Activated T-helper 1 cell treated with anti-CD3 and anti-CD28 coated beads, Interleukin-2, amount 50 U/mL, for 16 hours (primary cell): ENCODE measurements around the gene TRAPPC3.
A peak's percentile ranks its signal among the peaks of the same experiment; 100 is the strongest.

Experiments
- DNase-seq, 2 donors: peaks; one replicate each; pipeline ENCODE4 v3.0.0-alpha.2; 2020; ENCODE audit warnings: low read depth in 1 of 2, low spot score in 1 of 2

Gene TRAPPC3

DNA sequence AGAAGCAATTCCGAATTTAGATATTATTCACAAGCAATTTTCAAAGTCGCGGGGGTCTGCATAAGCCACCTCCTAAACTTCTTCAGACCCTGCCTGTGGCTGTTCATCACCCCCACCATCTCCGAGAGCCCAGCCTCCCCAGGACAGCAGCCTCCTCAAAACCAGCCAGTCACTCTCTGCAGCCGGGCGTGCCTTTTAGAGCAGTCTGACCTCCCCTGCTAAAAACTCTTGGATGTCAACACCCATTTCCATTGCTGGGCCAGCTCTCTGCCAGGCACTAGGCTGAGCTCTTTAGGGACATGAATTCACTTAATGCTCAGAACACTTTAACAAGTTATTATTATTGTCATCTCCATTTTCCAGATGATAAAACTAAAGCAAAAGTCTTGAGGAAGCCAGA lies 48.9 kb downstream of the TRAPPC3 start:
- DNase-seq = no peak

DNA sequence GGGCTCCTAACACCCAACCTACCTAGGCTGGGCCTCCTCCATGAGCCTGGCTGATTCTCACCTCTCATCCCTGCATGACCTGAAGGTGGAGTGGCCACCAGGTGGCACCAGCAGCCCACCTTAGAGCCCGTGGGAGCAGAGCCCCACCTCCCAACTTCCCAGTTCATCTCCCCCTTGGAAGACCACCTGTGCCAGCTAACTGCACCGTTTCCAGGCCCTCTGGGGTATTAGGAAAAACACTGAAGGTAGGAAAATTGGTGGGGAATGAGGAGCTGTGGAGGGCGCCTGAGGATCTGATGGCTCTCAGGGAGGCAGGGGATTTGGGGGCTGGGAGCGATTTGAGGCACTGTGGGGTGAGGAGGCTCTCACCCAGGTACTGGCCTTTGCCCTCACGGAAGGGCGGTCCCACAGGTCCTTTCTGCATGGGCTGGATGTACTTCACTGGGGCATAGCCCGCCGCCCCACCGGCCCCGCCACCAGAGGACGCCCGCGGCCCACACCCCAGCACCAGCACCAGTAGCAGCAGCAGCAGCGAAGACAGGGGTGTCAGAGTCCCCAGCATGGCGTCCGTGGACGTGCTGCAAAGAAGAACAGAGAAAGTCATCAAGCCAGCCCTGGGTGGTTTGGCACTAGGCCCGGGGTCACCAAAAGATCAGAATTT lies 49.5 kb downstream of the TRAPPC3 start:
- DNase-seq = peak; percentile 56

GRCh38 chr1:36098650-36099365 lies 50.5 kb downstream of the TRAPPC3 start:
- DNase-seq = no peak

GRCh38 chr1:36097693-36098585 lies 51.3 kb downstream of the TRAPPC3 start:
- DNase-seq = no peak

DNA sequence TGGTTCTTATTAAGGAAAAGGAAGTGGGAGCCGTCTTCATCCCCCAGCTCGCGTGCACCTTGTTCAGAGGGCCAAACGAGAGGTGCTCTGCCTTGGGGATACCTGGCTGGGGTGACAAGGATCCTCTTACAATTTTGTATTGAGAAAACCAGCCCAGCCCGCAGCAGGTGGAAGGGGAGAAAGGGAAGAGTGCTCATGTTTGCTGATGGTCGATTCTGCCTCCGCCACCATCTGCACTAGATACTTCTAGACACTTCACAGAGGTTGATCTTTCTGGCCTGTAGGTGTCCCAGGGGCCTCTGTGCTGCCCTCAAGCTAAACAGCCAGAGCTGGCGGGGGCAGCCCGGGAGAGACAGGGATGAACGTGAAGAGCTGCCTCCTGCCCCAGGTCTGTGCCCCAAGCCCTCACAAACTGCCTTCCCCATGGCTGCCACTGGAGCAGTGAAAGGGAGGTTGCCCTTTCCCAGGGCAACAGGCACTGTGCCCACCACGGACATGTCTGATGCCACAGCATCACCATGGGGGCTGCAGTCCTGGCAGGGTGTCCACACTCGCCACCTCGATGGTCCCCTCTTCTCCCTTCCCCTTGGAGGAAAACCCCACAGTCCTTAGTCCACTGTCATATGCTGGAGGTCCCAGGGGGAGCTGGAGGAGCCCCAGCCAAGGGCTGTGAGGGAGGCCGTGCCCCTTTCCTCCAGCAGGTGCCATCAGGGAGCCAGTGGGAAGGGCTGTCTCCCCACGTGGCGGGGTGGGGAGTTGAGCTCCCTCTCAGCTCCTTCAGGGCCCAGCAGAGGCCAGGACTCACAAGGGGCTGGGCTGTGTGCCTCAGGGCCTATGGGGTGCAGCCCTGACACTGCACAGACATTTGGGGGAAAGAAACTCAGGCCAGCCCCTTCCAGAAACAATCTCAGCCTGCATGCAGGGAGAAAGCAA lies 52.5 kb downstream of the TRAPPC3 start:
- DNase-seq = no peak

DNA sequence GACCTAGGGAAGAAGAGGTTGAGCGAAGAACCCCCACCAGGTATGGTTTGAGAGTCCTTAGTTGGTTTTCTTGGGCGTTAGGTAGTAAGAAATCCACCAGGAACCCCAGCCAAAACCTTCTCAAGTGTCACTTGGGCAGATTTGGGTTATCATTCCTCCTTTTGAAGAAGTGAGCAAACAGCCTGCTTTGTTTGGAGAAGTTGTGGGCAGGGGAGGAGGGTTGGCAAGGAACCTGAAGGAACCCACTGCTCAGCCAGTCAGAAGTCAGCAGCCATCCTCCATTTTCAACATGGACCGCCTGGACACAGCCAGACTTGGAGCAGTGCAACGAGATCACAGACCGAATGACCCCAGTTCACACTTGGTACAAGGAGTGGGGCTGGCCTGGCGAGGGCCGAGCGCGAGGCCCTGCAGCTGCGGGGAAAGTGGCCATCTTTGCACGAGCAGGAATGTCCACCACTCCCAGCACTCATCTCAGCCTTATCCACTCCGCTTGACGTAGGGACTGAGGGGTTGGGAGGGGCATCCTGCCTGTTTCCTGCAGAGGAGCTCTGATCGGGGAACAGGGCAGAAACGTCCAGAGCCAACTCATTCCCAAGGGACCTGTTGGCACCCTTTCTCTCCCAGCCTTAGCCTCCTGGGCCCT lies 53.4 kb downstream of the TRAPPC3 start:
- DNase-seq = no peak

DNA sequence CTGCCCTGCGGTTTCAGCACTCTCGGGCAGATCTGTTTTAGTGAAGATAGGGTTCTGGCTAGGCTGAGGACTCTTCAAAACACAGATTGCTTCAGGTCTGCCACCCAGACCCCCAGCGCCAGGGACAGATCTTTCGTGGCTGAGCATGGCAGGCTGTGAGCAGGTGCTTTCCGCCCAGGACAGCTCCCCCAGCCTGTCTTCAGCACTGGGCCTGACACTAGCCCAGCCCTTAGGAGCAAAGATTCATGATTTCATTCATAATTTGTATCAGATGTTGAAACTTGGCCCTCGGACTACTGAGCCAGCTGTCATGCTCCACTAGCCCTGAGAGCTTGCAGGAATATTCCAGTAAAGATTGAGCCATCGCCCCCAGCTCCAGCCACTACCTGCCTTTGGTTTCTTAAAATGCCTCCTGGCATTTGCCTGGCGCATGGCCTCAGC lies 54.6 kb downstream of the TRAPPC3 start:
- DNase-seq = no peak

GRCh38 chr1:36093929-36094328 lies 55.4 kb downstream of the TRAPPC3 start:
- no peak for DNase-seq

GRCh38 chr1:36093226-36093625 lies 56.1 kb downstream of the TRAPPC3 start:
- no peak for DNase-seq

DNA sequence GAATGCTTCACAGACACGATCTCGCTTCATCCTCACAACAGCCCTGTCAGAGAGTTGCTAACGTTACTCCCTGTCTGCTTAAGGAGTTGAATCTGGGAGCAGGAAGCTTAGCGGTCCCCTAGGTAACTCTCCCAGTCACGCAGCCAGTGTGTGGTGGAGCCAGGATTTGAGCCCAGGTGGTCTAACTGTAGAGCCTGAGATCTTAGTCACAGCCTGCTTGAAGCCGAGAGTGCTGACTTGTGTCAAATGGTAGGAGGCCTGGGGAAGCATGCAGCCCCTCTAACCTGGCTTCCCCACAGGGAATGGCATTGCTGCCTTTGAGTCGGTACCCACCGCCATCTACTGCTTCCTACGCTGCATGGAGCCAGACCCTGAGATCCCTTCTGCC lies 56.5 kb downstream of the TRAPPC3 start:
- DNase-seq = no peak

DNA sequence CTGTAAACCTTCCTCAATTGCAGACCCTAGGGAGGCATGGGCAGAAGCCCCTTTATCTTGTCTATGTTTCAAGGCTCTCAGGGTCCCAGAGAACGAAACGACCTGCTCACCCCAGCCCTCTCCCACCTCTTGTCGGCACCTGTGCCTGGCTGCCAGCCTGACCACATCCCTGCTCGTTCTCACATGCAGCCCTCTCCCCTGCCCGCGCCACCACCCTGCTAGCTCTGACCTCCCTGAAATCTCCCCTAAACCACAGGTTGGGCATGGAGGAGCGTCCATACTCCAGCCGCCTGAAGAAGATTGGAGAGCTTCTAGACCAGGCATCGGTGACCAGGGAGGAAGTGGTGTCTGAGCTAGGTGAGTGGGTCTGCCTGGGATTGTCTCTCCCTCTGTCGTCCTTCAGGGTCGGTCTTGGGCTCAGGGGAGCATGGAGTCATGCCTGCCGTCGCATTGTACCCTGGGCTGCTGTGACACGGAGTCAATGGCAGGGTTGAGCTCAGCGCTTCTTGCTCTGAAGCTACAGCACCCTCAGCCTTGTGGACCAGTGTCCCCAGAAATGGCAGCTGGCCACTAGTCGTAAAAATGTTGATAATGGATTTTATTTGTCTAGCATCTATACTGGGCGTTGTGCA lies 57.0 kb downstream of the TRAPPC3 start:
- DNase-seq = no peak

DNA sequence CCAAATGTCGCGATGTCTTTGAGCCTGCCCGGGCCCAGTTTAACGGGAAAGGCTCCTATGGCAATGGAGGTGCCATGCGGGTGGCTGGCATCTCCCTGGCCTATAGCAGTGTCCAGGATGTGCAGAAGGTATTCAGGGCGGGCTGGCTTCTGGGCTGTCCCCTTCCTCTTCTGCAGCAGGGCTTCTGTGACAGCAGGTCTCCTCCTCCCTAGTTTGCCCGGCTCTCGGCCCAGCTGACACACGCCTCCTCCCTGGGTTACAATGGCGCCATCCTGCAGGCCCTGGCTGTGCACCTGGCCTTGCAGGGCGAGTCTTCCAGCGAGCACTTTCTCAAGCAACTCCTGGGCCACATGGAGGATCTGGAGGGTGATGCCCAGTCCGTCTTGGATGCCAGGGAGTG lies 57.6 kb downstream of the TRAPPC3 start:
- no peak for DNase-seq

DNA sequence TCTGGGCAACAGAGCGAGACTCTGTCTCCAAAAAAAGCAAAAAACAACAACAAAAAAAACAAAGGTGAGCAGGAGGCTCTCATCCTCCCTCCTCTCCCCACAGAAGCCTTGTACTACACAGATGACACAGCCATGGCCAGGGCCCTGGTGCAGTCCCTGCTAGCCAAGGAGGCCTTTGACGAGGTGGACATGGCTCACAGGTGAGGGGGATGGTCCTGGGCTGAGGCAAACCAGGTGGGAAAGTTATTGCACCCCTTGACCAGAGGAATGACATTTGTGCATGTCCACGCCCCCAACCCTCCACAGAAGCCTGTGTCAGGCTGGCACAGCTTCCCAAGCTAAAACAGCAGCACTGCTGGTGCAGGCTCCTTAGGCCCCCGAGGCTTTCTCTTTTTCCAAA lies 58.1 kb downstream of the TRAPPC3 start:
- no peak for DNase-seq

GRCh38 chr1:36089393-36090121 lies 59.7 kb downstream of the TRAPPC3 start:
- no peak for DNase-seq

DNA sequence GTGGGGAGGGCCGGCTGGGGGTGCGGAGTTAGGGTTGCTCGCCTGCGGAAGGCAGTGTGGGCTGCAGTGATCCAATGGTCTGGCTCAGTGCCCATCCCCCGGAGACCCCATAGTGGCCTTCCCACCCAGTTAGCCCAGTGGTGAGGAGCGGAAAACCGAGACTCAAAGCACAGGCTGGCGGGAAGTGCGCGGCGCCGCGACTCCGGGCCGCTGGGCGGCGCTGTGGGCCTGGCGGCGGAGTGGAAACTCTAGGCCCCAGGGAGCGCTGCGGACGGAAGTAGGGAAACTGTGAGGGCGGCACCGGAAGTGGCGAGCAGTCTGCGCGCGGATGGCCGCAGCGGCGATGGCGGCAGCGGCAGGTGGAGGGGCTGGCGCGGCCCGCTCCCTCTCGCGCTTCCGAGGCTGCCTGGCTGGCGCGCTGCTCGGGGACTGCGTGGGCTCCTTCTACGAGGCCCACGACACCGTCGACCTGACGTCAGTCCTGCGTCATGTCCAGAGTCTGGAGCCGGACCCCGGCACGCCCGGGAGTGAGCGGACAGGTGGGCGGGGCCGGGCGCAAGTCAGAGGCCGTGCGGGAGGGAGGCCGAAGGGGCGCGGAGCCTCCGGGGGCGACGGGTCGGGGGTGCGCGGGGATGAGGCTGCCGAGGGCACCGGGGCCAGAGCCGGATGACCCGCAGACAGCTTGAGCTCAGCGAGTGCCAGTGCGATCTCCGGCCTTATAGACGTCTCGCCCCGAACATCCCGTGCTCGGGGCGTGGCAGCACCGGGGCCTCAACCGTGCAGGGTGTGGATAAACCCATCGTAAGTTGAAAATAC lies 60.5 kb downstream of the TRAPPC3 start, which contains the start of gene ADPRS:
Gene ADPRS, plus strand, starts transcription at position 316 of the 816 bp plus-strand sequence. Its CDS starts 13 bp downstream, at position 329.
- peak; percentile 82 to 84 for DNase-seq

GRCh38 chr1:36088265-36088576 lies 61.1 kb downstream of the TRAPPC3 start:
- no peak for DNase-seq

- DNase-seq = no peak
Measured at GRCh38 chr1:36087233-36088123, 61.8 kb downstream of the TRAPPC3 start.
